ENCODE results near the gene CLSTN2.

The CLSTN2 gene

DNA sequence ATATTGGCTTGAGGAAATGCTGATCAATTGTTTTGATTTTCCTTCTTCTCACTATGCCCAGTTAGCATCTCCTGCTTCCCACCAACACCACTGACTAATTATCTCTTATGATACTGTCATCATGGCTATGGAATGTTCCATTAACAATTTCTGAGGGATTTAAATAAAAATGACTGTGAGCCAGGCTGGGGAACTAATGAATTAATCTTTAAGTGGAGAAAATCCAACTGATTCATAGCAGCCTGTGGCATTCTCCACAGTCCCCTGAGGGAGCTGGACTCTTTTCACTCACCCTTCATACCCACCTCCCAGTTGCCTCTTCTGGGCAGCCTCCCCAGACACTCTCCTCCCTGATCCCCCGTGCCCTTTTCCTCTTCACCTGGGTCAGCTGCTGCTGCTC lies 353.6 kb downstream of the CLSTN2 start:
- TF ChIP-seq CTCF (IDR thresholded peaks at IDR 0.05; ENCODE audit: low read depth, low read length, poor library complexity, severe bottlenecking) (no peak), EZH2phosphoT487 (IDR thresholded peaks at IDR 0.05; ENCODE audit: borderline replicate concordance, low read length) (no peak)
- no peaks in the 10 kb centered on the region for H3K9me3 ChIP-seq (ENCODE audit: control insufficient read depth, insufficient read depth, low read length)
- no peaks in the 10 kb centered on the region for H4K20me1 ChIP-seq (ENCODE audit: control insufficient read depth, insufficient read depth, low read depth, low read length)
- H3F3A ChIP-seq (ENCODE audit: control insufficient read depth, insufficient read depth) = no peaks in the 10 kb centered on the region
- H3K36me3 ChIP-seq (ENCODE audit: control insufficient read depth, low read length) = no peaks in the 10 kb centered on the region
- H3K27me3 ChIP-seq (ENCODE audit: control insufficient read depth, low read length) = no peaks in the 10 kb centered on the region
- H3K4me2 ChIP-seq (ENCODE audit: low read length) = no peak overlapping the region
- no peaks in the 10 kb centered on the region for H3K9me2 ChIP-seq (replicated peaks; ENCODE audit: control insufficient read depth, low read length)
- no peaks in the 10 kb centered on the region for H3K79me2 ChIP-seq (ENCODE audit: control insufficient read depth, low read length)
- H3K27ac ChIP-seq (ENCODE audit: low read depth, low read length) = no peak overlapping the region
- no peaks in the 10 kb centered on the region for H3K4me1 ChIP-seq (ENCODE audit: control insufficient read depth, low read length)
- H3K4me3 ChIP-seq (ENCODE audit: low read length) = no peak overlapping the region

- no peak for TF ChIP-seq EZH2phosphoT487 (IDR thresholded peaks at IDR 0.05; ENCODE audit: borderline replicate concordance, low read length)
- no peak for TF ChIP-seq CTCF (IDR thresholded peaks at IDR 0.05; ENCODE audit: low read depth, low read length, poor library complexity, severe bottlenecking)
- Histone ChIP-seq H3K9me2 (replicated peaks; ENCODE audit: control insufficient read depth, low read length) (no peaks in the 10 kb centered on the region), H3K4me3 (ENCODE audit: low read length) (no peak overlapping the region), H3K79me2 (ENCODE audit: control insufficient read depth, low read length) (no peaks in the 10 kb centered on the region), H3K9me3 (ENCODE audit: control insufficient read depth, insufficient read depth, low read length) (no peaks in the 10 kb centered on the region), H3K4me1 (ENCODE audit: control insufficient read depth, low read length) (no peaks in the 10 kb centered on the region), H4K20me1 (ENCODE audit: control insufficient read depth, insufficient read depth, low read depth, low read length) (no peaks in the 10 kb centered on the region), H3K27me3 (ENCODE audit: control insufficient read depth, low read length) (no peaks in the 10 kb centered on the region), H3K36me3 (ENCODE audit: control insufficient read depth, low read length) (no peaks in the 10 kb centered on the region), H3F3A (ENCODE audit: control insufficient read depth, insufficient read depth) (no peaks in the 10 kb centered on the region), H3K4me2 (ENCODE audit: low read length) (no peak overlapping the region), H3K27ac (ENCODE audit: low read depth, low read length) (no peak overlapping the region)
These were observed 355.1 kb downstream of the CLSTN2 start for GRCh38 chr3:140290105-140290504.

- Histone ChIP-seq H3K36me3 (ENCODE audit: control insufficient read depth, low read length) (no peaks in the 10 kb centered on the region), H3K27ac (ENCODE audit: low read depth, low read length) (no peak overlapping the region), H3K79me2 (ENCODE audit: control insufficient read depth, low read length) (no peaks in the 10 kb centered on the region), H3K9me2 (replicated peaks; ENCODE audit: control insufficient read depth, low read length) (no peaks in the 10 kb centered on the region), H3K4me1 (ENCODE audit: control insufficient read depth, low read length) (no peaks in the 10 kb centered on the region), H3K4me3 (ENCODE audit: low read length) (no peak overlapping the region), H4K20me1 (ENCODE audit: control insufficient read depth, insufficient read depth, low read depth, low read length) (no peaks in the 10 kb centered on the region), H3K9me3 (ENCODE audit: control insufficient read depth, insufficient read depth, low read length) (no peaks in the 10 kb centered on the region), H3F3A (ENCODE audit: control insufficient read depth, insufficient read depth) (no peaks in the 10 kb centered on the region), H3K4me2 (ENCODE audit: low read length) (no peak overlapping the region), H3K27me3 (ENCODE audit: control insufficient read depth, low read length) (no peaks in the 10 kb centered on the region)
- no peak for TF ChIP-seq EZH2phosphoT487 (IDR thresholded peaks at IDR 0.05; ENCODE audit: borderline replicate concordance, low read length)
- no peak for TF ChIP-seq CTCF (IDR thresholded peaks at IDR 0.05; ENCODE audit: low read depth, low read length, poor library complexity, severe bottlenecking)
These were observed 357.2 kb downstream of the CLSTN2 start for GRCh38 chr3:140292170-140292569.

DNA sequence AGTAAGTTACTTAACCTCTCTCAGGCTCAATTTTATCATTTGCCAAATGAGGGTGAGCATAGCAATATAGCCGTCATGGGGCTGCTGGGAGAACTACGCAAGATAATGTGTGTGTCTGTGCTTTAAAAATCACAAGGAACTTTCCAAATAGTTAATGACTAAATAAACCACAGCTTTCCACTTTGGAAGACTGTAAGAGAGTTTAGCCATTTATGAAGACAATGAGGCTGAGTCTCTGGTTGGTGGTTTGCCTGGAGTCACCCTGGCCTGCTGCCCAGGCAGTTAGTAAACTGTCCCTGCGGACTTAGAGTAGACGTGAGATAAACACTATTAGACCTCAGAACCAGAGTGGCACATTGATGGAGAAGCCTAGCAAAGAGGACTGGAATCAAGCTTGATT lies 357.7 kb downstream of the CLSTN2 start:
- no peaks in the 10 kb centered on the region for H3K9me2 ChIP-seq (replicated peaks; ENCODE audit: control insufficient read depth, low read length)
- no peak overlapping the region for H3K4me2 ChIP-seq (ENCODE audit: low read length)
- no peaks in the 10 kb centered on the region for H3K79me2 ChIP-seq (ENCODE audit: control insufficient read depth, low read length)
- H3K9me3 ChIP-seq (ENCODE audit: control insufficient read depth, insufficient read depth, low read length) = no peaks in the 10 kb centered on the region
- H4K20me1 ChIP-seq (ENCODE audit: control insufficient read depth, insufficient read depth, low read depth, low read length) = no peaks in the 10 kb centered on the region
- no peak overlapping the region for H3K4me3 ChIP-seq (ENCODE audit: low read length)
- H3F3A ChIP-seq (ENCODE audit: control insufficient read depth, insufficient read depth) = no peaks in the 10 kb centered on the region
- no peak overlapping the region for H3K27ac ChIP-seq (ENCODE audit: low read depth, low read length)
- no peaks in the 10 kb centered on the region for H3K27me3 ChIP-seq (ENCODE audit: control insufficient read depth, low read length)
- H3K4me1 ChIP-seq (ENCODE audit: control insufficient read depth, low read length) = no peaks in the 10 kb centered on the region
- no peak for TF ChIP-seq EZH2phosphoT487 (IDR thresholded peaks at IDR 0.05; ENCODE audit: borderline replicate concordance, low read length)
- TF ChIP-seq CTCF (IDR thresholded peaks at IDR 0.05; ENCODE audit: low read depth, low read length, poor library complexity, severe bottlenecking) = no peak
- no peaks in the 10 kb centered on the region for H3K36me3 ChIP-seq (ENCODE audit: control insufficient read depth, low read length)

Measured in DOHH2 (cell line).